ENCODE measurements around the gene TGM2.
"Not testable (repeated sequence)": the region's sequence is repeated elsewhere in the genome, so short reads cannot be mapped to it uniquely, and the experiment has no call there.

The TGM2 gene

DNA sequence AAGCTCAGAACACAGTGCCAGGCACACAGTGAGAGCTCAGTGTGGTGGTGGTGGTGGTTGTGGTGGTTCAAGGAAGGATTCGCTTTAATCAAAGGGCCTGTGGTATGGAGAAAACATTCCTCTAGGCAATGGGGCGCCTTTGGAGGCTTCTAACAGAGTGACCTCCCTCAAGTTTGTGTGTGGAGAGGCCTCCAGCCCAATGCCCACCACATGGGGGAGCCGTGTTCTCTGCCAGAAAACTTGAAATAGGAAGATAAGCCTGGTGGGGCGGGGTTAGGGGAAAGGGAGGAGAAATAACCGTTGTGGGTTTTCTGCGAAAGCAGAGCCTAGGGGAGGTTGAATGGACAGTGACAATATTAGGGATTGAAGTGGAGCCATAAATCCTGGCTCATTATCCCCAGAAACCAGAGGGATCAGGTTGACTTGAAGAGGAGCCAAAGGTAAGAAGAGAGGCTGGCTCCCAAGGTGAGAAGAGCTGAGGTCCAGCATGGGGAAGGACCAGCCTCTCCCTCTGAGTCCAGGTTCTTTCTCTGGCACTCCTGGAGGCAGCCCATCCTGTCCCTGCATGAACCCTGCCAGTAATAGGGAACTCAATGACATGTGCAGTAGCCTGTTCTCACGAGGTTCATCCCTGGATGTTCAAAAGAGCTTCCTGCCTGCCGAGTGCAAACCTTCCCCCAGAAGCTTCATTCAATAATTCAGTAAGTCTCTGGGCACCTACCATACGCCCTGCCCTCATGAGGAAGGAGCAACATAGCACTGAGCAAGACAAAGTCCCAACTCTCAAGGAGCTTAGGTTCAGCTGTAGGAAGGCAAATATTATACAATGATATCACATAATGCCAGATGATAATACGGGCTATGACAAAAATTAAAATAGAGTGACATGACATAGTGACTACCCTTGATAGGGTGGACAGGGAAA, 51.4 kb downstream of the TGM2 start:
- peak; percentile 33 for DNase-seq

DNA sequence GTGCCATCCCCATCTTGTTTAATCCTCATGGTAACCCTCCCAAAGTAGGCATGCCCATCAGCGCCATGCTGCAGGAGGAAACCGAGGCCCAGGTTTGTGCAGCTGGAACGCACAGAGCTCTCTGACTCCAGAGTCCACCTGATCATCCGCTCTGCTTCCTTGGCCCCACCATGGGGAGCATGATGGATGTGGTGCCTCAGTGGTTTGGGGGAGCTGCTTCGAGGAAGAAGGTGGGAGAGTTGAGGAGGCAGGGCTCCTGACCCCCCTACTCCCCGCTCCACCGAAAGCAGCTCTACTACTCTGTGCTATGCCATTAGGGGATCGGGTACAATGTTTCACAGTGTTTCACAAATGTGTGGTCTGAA, 52.2 kb downstream of the TGM2 start:
- DNase-seq = no peak

DNA sequence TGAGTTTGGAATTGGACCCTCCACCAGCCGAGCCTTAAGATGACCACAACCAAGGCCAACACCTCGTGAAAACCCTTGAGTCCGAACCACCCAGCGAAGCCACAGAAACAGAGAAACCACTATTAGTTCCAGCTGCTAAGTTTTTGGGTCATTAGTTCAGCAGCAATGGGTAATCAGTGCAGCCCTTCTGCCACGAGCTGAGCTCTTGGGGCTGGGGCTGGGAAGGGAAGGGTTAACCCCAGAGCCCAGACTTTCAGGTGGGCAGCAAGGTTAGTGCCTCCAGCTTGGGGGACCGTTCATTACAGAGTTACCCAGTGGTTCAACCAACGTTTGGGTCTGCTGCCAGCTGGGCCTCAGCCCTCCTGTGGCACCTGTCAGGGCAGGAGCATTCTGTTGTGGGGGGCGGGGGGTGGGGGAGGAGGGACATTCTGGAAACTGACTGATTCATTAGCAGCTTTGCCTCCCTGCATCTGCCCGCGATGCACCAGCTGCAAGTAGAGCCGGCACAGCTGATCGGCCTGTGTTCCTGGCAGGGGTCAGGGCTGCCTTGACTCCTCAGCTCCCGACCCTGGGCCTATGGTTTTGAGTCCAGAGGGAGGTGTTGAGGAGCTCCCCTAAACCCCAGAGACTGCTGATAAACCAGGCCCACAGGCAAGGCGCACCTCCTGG, 52.7 kb downstream of the TGM2 start:
- DNase-seq = no peak

DNA sequence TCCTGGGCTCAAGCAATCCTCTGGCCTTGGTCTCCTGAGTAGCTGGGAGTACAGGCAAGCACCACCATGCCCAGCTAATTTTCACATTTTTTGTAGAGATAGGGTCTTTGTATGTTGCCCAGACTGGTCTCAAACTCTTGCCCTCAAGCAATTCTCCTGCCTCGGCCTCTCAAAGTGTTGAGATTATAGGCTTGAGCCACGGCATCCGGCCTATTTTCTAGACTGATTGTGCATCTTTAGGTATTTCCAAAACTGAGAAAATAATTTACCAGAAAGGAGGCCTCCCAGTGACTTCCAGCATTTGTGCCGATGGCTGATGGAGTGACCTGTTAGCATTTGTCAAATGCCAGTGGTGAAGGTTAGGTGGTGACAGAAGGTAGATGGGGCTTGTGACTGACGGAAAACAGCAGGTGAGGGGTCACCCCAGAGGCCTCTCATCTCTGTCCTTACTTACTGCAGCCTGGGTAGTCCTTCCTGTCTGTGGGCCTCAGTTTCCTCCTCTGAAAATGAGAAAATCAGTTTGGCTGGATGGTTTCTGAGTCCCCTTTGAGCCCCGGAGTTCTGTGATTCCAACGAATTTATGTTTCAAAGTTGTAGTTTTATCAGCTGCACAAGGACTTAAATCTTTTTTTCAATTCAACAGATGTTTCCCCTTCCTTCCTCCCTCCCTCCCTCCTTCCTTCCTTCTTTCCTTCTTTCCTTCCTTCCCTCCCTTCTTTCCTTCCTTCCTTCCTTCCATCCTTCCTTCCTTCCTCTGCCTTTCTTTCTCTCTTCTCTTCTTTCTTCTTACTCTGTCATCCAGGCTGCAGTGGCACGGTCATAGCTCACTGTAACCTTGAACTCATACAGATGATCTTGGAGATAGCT, 53.5 kb downstream of the TGM2 start:
- no peak for DNase-seq

DNA sequence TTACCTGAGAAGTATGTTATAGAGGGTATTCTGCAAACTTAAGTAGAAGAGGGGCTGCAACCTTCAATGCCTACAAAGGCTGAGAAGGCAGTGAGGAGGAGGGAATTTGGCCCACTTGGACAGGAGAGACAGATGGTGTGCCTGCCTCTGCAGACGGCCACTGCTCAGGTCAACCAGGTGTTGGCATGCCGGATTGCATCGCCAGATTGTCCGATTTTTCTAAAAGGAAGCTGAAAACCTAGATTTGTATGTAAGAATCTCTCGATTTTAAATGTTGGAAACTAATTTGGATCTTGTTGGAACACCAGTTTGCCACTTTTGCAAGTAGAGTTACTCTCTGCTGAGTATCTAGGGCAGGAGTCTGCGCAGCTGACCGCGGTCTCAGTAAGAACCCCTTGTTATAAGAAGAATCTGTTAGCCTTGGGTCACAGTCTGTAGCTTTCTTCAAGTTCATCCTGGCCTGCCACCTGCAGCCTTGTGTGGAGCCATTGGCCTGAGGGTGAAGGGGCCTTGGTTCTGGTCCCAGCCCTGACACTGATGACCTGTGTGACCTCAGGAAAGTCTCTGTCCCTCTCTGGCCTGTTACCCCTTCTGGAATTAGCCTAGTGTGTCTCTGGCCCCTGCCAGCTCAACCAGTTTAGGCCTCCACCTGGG, 54.4 kb downstream of the TGM2 start:
- DNase-seq = no peak

DNA sequence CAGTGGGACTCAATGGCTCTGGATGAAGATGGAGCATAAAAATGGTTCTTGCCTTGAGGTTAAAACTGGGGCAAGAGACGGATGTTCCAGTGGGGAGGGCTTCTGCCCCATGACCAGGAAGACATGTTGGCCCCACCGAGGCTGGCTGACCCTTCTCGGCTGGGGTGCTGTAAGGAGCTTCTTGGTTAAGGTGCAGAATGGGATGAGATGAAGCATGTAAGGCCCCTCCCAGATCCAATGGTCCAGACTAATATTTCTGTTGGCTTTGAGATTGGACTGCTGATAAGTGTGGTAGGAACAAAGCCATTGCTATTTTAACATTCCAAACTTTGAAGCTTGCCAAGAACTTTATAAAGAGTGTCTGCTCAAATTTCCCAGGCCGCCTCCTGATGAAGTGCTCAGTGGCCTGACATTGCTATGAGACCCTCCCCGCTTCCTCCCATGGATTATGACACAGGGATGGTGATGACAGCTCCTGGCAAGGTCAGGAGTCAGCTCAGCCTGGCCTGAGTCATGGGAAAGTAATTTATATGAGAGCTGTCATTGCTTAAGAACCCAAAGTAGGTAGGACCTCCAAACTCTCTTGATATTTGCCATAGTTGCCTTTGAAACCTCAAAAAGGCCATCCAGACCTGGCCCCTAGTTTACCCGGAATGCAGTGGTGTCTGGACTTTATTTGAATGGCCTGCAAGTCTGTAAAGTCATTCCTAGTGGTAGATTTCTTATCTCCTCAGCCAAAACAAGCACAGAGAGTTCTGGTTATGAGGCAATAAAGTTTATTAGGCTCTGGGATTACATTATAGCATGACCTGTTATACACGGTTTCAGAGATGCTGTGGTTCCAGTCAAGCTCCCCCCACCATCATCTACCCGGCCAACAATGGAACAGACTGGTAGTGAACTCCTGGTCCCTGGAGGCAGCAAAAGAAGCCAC, 55.2 kb downstream of the TGM2 start:
- peak; percentile 99 for DNase-seq

DNA sequence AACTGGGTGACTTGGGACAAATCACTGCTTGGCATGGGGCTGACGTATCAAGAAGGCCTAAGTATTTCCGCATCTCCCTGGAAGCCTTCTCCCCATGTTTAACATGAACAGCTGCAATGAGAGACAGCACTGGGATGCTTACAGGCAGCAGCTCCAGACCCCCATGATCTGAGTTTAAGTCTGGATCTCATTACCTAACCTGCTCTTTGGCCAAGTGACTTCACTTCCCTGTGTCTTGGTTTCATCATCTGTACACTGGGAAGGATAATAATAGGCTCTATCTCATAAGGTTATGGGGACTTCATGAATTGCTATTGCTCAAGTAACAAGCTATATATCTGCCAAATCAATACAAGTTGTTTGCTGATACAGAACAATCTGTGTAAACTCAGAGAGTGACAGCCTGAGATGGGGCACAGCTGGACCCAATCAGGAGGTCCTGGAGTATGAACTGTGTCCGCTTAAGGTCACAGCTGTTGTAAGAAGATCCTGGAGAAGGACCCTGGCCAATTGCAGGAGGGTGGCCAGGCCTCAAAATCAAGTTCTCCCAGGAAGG, 56.0 kb downstream of the TGM2 start:
- peak; percentile 46 for DNase-seq

DNA sequence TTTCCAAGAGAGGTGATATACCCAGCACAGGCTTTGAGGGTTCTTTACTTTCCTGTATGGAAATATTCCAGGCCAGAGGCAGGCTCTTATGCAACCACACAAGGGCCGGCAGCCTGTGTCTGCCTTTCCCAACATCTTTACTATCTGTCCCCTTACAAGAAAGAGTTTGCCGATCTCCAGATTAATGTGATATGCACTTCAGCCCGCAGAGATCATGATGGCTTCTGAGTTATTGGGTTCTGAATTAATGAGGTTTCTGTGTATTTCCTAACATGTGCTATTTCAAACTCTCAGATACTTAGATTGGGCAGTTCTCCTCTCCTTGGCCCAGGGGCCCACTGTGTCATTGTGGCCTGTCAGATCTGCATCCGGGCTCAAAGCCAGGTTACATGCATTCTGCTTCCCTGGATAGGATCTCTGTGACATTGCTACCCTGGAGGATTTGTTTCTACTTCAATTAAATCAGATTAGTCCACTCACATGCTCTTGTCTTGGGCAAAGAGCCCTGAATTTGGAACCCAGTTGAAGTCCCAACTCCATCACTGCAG, 56.6 kb downstream of the TGM2 start:
- DNase-seq = peak; percentile 24

DNA sequence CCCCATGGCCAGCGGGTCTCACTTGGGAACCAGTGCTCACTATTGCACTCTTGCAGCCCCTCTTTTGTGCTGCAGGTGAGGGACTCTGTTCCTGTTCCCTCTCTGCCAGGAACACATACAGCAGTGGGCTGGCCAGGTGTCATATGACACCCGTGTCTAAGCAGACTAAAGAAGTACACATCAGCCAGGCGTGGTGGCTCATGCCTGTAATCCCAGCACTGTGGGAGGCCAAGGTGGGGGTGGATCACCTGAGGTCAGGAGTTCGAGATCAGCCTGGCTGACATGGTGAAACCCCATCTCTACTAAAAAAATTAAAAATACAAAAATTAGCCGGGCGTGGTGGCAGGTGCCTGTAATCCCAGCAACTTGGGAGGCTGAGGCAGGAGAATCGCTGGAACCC, 57.2 kb downstream of the TGM2 start:
- DNase-seq = not testable (repeated sequence)

DNA sequence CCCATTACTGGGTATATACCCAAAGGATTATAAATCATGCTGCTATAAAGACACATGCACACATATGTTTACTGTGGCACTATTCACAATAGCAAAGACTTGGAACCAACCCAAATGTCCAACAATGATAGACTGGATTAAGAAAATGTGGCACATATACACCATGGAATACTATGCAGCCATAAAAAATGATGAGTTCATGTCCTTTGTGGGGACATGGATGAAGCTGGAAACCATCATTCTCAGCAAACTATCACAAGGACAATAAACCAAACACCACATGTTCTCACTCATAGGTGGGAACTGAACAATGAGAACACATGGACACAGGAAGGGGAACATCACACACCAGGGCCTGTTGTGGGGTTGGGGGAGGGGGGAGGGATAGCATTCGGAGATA, 57.7 kb downstream of the TGM2 start:
- not testable (repeated sequence) for DNase-seq

DNA sequence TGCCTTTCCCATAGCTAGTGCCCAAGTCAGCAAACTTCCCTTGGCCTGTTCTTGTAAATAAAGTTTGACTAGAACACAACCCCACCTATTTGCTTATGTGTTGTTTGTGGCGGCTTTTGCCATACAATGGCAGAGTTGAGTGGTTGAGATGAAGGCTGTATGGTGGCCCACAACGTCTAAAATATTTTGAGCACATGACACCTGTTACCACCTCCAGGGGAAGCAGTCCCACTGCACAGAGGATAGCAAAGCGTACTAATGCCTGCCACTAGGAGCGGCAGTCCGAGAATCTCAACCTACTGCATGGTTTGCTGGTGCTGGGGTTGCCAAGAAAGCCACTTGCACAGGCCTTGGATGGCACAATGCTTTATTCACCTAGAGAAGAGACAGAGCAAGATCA, 58.6 kb downstream of the TGM2 start:
- DNase-seq = no peak

DNA sequence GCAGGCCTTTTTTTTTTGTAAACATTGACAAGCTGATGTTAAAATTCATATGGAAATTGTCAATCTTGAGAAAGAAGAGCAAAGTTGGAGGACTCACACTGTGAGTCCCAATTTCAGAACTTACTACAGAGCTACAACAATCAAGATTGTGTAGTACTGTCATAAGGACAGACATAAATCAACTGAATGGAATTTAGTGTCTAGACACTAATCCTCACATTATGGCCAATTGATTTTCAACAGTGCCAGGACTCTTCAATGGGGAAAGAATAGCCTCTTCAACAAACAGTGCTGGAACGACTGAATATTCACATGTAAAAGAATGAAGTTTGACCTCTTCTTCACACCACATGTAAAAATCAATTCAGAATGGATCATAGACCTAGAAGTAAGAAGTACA, 60.8 kb downstream of the TGM2 start:
- peak; percentile 12 for DNase-seq

DNA sequence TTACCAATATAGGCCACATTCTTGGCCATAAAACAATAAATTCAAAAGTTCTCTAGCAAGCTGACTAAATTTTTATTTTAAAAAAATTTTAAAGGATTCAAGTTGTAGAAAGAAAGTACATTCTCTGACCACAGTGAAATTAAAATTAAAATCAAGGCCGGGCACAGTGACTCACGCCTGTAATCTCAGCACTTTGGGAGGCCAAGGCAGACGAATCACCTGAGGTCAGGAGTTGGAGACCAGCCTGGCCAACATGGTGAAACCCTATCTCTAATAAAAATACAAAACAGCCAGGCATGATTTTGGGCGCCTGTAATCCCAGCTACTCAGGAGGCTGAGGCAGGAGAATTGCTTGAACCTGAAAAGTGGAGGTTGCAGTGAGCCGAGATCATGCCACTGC, 62.9 kb downstream of the TGM2 start:
- not testable (repeated sequence) for DNase-seq

DNA sequence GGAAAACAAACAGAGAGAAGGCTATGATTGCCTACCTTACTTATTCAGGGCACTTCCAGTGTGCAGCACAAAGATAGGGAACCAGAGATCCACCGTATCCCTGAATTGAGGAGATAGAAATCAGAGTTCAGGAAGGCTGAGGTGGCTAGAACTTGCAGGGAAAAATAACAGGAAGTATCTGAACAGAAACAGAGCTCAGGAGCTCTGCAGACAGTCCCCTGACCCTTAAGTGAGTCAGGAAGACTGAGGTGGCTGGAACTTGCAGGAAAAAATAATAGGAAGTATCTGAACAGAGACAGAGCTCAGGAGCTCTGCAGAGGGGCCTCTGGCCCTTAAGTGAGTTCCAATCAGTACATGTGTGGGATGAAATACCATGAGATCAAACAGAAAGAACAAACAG, 66.1 kb downstream of the TGM2 start:
- DNase-seq = no peak

DNA sequence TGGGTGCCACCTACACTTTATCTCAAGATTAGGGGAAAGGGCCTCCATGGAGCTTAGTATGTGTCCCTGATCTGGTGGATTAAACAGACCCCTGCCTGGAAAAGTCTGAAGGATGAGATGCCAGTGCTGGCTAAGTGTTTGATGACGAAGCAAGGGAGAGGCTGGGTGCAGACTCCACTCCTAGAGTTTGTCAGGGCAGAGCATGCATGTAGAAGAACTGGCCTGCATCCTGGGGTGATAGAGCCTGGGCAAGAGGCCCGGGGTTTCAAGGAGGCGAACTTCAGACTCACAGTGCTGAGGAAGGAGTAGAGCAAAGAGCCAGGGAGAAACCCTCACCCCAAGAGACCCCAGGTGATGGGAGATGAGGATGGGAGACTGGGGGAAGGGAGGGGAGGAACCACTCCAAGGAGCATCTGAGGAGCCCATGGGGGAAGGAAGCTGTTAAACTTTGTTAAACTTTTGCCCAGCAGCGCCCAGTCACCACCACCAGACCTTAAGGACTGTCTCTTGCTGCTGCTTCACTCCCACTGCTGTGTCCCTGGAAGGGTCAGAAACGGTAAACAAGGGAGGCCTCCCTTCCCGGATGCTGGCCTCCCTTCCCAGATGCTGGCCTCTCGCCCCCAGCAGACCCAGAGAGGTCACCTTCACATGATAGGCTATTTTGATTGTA, 69.9 kb downstream of the TGM2 start:
- no peak for DNase-seq

DNA sequence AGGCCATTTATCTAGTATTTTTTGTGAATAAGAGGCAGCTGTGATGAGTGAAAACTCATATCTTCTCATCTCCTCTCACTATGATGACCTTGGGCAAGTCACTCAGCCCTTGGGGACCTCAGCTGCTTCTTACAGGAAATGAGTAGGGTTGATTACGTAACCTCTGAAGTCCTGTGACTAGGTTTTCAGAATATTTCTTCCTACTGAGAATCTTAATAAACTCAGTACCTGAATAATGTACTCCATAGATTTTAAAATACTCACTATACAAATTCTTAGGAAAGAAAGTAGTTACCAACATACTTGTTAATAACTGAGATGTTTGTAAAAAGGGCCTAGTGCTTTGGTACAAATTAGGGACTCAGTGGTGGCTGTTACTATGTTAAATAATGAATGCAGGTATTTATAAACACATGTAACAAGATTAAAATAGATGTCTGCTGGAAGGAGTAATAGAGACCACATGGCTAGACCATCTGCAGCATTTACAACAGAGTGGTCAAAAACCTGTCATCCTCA, 70.6 kb downstream of the TGM2 start:
- peak; percentile 73 for DNase-seq

DNA sequence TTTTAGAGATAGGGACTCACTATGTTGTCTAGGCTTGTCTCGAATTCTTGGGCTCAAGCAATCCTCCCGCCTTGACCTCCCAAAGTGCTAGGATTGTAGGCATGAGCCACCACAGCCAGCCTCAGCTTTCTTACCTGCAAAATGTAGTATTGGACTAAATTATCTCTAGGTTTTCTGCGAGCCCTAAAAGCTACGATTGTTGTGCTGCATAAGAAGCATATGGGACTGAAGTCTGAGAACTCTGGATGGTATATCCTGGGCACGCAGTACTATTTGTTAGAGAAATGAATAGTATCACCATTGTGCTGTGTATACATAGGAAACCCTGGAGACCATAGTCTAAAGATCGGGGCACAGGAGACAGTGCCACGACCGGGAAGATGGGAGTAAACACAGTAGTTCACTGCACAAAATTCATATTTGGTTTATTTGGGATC, 71.4 kb downstream of the TGM2 start:
- no peak for DNase-seq

DNA sequence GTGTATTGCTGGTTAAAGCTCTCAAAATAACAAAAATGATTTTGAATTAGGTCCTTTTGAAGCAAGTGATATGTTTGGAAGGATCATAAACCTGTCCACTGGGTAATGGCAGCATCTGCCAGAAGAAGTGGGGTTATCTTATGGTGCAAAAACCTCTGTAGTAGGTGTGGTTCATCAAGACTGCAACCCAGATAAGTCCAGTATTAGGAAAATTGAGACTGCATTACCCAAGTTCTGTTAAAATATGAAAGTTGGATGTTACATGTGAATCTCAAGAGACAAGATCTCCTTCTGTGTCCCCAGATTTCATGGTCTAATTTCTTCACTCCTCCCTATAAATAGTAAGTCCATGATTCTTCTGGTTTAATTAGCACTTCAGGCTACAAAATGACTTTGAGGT, 72.2 kb downstream of the TGM2 start:
- no peak for DNase-seq

DNA sequence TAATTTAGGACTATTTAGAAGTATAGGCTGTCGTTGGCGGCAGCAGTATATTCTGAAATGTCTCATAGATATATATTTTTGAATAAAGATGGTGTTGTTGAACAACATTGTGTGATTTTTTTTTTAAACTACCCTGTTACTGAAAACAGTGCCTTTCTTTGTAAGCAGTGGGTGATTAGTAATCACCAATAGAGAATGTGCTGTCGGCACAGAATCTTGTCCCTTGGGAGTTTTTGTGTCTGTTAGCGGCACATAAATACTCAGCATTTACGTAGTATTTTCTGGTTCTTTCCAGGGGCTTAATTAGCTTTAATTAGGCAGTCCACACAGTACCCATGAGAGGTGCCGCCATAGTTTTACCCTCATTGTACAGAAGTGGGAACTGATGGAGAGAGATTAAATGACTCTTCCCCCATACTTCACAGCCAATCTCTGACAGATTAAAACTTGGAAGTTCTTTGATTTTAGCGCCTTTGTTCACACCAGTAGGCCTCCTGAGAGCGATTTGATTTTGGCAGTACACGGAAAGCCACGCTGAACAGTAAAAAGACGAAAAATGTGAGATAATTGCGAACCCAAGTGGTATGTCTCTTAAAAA, 72.7 kb downstream of the TGM2 start:
- no peak for DNase-seq

All from fibroblast of skin of scalp (primary cell).